Activated naive CD8-positive, alpha-beta T cell treated with anti-CD3 and anti-CD28 coated beads for 36 hours (primary cell): ENCODE results near the gene ZNFX1. TPM values are rescaled to one million over a fixed set of nuclear protein-coding genes. Genes with fewer than 3 reads are reported as not detected.
"Not testable (repeated sequence)": the region's sequence is repeated elsewhere in the genome, so short reads cannot be mapped to it uniquely, and the experiment has no call there.

Experiments used
- DNase-seq: peaks from one replicate; pipeline ENCODE4 v3.0.0; 2021
- H3K27ac Mint-ChIP-seq: one replicate; pipeline ENCODE4 v1.8.0; 2022; ENCODE audit warnings: mild to moderate bottlenecking, moderate library complexity, mixed read lengths
- H3K27me3 Mint-ChIP-seq: one replicate; pipeline ENCODE4 v1.8.0; 2022; ENCODE audit warnings: mild to moderate bottlenecking, mixed read lengths
- H3K36me3 Mint-ChIP-seq: one replicate; pipeline ENCODE4 v1.8.0; 2021; ENCODE audit warnings: mild to moderate bottlenecking, mixed read lengths
- H3K4me1 Mint-ChIP-seq: one replicate; pipeline ENCODE4 v1.8.0; 2021; ENCODE audit warnings: mixed read lengths
- H3K4me3 Mint-ChIP-seq: one replicate; pipeline ENCODE4 v1.8.0; 2022; ENCODE audit warnings: mild to moderate bottlenecking, moderate library complexity, mixed read lengths
- H3K9me3 Mint-ChIP-seq: one replicate; pipeline ENCODE4 v1.8.0; 2022; ENCODE audit warnings: mixed read lengths
- total RNA-seq, 2 experiments: library from RNA; stranded (reverse); gene quantifications; one replicate each; pipeline ENCODE4 v1.2.3, GENCODE V29; 2021

The ZNFX1 gene
- total RNA-seq, 2 experiments from 2014 or later = 45.8 to 48.0 TPM

DNA sequence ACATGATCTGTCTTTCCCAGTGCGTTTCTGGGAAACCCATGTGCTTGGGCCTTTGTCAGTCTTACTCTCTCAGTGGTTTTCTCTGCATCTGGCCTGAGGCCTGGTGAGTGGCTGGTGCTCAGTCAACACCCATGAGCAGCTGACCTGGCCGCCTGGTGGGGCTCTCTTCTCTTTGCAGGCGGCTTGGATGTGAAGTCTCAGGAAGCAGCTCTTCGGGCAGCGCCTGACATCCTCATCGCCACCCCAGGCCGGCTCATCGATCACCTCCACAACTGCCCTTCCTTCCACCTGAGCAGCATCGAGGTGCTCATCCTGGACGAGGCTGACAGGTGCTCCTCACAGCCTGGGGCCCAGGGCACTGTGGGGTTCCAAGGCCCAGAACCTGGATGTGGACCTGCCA, 47.8 kb downstream of the ZNFX1 start:
- Mint-ChIP-seq H3K4me1 (peaks cover 7% of the 10 kb centered on the region), H3K36me3 (peaks cover 27% of the 10 kb centered on the region), H3K4me3 (no peak overlapping the region), H3K27me3 (no peaks in the 10 kb centered on the region), H3K27ac (peak overlapping the region; percentile 25), H3K9me3 (no peaks in the 10 kb centered on the region)
- no peak for DNase-seq

DNA sequence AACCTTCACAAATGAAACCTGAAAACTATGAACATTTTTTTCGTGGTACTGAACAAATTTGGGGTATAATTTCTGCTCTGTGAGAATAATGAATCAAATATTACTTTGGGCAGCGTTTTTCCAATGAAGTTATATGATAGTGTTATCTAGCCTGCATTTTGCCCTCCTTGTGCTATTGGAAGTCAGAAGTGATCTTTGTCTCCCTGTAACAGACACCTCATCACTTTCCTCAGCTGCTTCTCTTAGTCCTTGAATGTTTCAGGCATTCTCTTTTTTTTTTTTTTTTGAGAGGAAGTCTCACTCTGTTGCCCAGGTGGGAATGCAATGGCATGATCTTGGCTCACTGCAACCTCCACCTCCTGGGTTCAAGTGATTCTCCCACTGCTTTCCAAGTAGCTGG, 48.5 kb downstream of the ZNFX1 start:
- H3K36me3 Mint-ChIP-seq = peaks cover 27% of the 10 kb centered on the region
- no peak overlapping the region for H3K27ac Mint-ChIP-seq
- no peak overlapping the region for H3K4me3 Mint-ChIP-seq
- DNase-seq = no peak
- H3K27me3 Mint-ChIP-seq = no peaks in the 10 kb centered on the region
- no peaks in the 10 kb centered on the region for H3K9me3 Mint-ChIP-seq
- H3K4me1 Mint-ChIP-seq = peaks cover 7% of the 10 kb centered on the region

DNA sequence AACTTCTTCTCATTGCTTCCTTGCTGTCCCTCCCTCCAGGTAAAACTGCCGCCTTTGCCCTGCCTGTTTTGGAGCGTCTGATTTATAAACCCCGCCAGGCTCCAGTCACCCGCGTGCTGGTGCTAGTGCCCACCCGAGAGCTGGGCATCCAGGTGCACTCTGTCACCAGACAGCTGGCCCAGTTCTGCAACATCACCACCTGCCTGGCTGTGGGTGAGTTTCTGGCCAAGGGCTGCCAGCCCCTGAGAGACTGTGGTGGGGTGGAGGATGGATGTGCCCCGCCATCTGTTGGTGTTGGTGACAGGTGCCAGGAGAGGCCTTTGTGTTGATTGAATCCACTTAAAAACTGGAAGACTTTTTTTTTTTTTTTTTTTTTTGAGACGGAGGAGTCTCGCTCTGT, 49.2 kb downstream of the ZNFX1 start:
- Mint-ChIP-seq H3K4me1 (peaks cover 7% of the 10 kb centered on the region), H3K36me3 (peaks cover 33% of the 10 kb centered on the region), H3K27ac (no peak overlapping the region), H3K9me3 (no peaks in the 10 kb centered on the region), H3K27me3 (no peaks in the 10 kb centered on the region), H3K4me3 (no peak overlapping the region)
- no peak for DNase-seq

DNA sequence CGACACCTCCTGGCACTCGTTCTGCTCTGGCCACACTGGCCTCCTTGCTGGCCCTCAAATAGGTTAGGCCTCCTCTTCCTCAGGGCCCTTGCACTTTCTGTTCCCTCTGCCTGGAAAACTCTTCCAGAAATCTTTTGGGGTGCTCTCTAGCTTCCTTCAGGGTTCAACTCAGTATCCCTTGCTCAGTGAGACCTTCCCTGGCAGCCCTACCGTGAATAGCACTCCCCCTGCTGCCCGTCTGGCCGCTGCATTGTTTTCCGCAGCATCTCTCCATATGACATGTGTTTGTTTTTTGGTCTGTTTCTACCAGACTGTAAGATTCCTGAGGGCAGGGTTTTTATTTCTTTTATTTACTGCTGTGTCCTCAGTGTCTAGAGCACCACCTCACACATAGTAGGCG, 52.0 kb downstream of the ZNFX1 start:
- DNase-seq = no peak
- Mint-ChIP-seq H3K4me1 (peaks cover 5% of the 10 kb centered on the region), H3K9me3 (no peaks in the 10 kb centered on the region), H3K36me3 (peaks cover 39% of the 10 kb centered on the region), H3K27ac (no peak overlapping the region), H3K27me3 (no peaks in the 10 kb centered on the region), H3K4me3 (no peak overlapping the region)

DNA sequence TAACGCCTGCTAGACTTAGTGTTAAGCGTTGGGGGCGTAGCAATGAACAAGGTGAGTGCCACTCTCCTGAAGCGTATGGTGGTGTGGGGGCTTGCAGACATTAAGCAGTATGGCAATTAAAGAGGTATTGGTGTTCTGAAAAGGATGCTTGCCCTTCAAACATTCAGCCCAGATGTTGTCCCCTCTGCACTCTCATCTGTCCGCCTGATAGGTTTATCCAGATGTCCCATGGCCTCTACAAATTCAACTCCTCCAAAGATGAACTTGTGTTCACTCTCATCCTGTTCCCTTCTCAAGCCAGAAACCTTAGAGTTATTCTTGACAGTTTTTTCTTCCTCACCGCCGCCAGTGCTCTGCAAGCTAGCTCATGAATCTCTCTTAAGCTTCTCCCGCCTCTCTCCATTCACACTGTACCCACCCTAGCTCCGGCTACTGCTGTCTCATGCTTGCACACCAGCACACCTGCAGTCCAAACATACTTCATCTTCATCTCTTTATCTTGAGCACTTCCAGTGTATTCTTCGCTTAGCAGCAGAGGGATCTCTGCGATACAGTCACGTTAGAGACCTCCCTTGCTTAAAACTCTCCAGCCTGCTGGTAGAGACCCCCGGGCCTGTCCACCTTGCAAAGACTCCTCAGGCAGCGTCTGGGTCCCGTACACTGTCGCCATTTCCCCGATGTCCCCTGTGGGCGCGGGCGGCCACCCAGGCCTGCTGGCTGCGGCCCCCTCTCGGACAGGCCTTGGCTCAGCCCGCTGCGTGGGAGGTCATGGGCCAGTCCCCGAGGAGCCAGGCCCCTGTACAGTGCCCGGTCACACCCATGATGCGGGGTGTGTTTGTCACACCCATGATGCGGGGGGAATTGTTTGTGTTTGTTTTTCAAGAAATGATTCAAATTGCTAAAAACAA, 57.7 kb downstream of the ZNFX1 start:
- H3K27me3 Mint-ChIP-seq = no peaks in the 10 kb centered on the region
- DNase-seq = no peak
- peak overlapping the region; percentile 95 for H3K4me3 Mint-ChIP-seq
- H3K9me3 Mint-ChIP-seq = no peaks in the 10 kb centered on the region
- H3K36me3 Mint-ChIP-seq = peaks cover 27% of the 10 kb centered on the region
- H3K4me1 Mint-ChIP-seq = peaks cover 13% of the 10 kb centered on the region
- H3K27ac Mint-ChIP-seq = peak overlapping the region; percentile 99

DNA sequence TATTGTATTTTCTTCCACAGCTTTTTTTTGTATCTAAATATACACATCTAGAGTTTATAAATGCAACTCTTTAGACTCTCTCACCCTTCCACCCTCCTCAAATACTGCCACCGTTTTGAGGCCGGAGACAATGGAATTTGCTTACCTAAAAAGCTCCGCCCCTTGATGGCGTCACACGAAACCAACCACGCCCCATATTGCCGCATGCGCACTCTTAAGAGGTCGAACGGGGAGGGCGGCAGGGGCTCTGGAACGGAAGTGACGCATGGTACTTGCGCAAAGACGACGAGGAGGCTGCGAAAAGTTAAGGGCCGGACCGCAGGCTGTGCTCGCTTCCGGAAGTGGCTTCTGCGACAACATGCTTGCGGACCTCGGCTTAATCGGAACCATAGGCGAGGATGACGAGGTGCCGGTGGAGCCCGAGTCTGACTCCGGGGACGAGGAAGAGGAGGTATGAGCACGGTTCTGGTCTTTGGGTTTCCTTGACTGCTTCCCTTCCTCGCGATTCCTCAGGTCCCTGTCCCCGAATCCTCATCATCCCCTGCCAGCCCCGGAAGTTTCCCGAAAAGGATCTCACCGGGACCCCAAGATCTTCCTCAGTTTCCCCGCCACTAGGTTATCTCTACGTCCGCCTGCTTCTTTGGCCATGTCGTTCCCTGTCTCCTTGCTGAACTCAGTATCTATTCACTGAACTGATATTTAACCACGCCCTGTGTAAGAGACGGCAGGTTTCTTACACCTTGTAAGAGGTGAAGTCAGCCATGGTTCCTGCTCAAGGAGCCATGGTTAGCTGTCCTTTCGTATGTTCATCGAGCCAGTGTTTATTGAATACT, 58.5 kb downstream of the ZNFX1 start, which contains the start of gene DDX27:
DDX27 (plus strand) TSS at position 326 of the 833 bp plus-strand sequence; CDS start at position 359, 33 bp downstream.
- DNase-seq = peak; percentile 93
- no peaks in the 10 kb centered on the region for H3K9me3 Mint-ChIP-seq
- H3K27me3 Mint-ChIP-seq = no peaks in the 10 kb centered on the region
- peaks cover 23% of the 10 kb centered on the region for H3K36me3 Mint-ChIP-seq
- peaks cover 13% of the 10 kb centered on the region for H3K4me1 Mint-ChIP-seq
- peak within 1 kb of the TSS; percentile 99 for H3K27ac Mint-ChIP-seq
- peak within 1 kb of the TSS; percentile 95 for H3K4me3 Mint-ChIP-seq

DNA sequence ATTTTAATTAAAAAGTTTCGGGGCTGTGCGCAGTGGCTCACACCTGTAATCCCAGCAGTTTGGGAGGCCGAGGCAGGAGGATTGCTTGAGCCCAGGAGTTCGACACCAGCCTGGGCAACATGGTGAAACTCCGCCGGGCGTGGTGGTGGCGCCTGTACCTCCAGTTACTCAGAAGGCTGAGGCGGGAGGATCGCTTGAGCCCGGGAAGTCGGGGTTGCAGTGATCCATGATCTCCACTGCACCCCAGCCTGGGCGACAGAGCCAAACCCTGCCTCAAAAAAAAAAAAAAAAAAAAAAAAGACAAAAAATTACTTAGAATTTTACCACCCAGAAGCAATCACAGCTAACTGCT, 59.1 kb downstream of the ZNFX1 start:
- DNase-seq = peak; percentile 14
- peaks cover 18% of the 10 kb centered on the region for H3K36me3 Mint-ChIP-seq
- peak overlapping the region; percentile 95 for H3K4me3 Mint-ChIP-seq

DNA sequence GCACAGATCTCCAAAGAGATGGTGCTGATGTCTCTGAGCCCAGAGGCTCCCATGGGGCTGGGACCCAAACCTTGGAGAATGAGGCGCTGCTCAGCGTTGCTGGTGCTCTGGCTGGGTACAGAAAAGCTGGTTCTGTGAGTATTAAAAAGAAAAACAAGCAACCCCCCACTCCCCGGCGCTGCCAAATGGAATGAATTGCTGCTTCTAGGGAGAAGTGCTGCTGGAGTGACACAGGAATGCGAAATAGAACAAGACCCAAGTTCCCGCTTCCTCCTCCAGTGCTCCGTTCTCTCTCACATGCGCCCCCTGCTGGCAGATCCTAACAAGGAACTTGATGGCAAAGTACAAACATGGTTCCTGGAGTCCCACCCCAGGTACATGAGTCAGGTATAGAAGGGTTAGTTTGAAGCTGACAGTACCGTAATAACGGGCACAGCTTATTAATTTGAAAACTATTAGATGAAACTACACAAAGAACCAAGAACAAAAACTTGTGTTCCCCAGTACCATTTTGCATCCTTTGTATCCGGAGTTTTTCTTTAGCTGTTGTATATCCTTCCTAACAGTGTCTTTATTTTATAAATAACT, 60.8 kb downstream of the ZNFX1 start:
- peaks cover 16% of the 10 kb centered on the region for H3K36me3 Mint-ChIP-seq
- no peaks in the 10 kb centered on the region for H3K27me3 Mint-ChIP-seq
- peak overlapping the region; percentile 31 for H3K27ac Mint-ChIP-seq
- H3K9me3 Mint-ChIP-seq = no peaks in the 10 kb centered on the region
- peaks cover 16% of the 10 kb centered on the region for H3K4me1 Mint-ChIP-seq
- H3K4me3 Mint-ChIP-seq = peak overlapping the region; percentile 37
- DNase-seq = peak; percentile 87

More for the DNA sequence above, 59.1 kb downstream of the ZNFX1 start:
- not testable (repeated sequence) for H3K27me3 Mint-ChIP-seq, H3K9me3 Mint-ChIP-seq
- peaks cover 13% of the 10 kb centered on the region for H3K4me1 Mint-ChIP-seq
- peak overlapping the region; percentile 99 for H3K27ac Mint-ChIP-seq

DNA sequence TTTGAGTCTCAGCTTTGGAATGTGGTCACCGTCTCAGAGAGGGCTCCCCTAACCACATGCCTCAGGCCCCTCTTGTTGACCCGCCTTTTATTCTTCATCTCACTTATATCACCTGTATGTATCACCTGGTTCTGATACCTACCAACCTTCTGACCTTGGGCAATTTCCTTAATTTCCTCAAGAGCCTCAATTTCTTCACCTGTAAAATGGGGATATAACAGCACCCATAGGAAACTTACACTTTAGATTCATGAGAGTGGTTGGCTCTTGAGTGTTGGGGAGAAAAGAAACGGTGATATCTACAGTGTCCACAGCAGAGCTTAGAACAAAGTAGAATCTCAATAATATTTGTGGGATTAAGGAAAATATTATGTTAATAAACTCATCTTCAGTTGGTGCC, 62.6 kb downstream of the ZNFX1 start:
- Mint-ChIP-seq H3K27ac (no peak overlapping the region), H3K27me3 (no peaks in the 10 kb centered on the region), H3K36me3 (peaks cover 8% of the 10 kb centered on the region), H3K9me3 (peaks cover 7% of the 10 kb centered on the region), H3K4me3 (no peak overlapping the region), H3K4me1 (peaks cover 15% of the 10 kb centered on the region)
- DNase-seq = no peak

DNA sequence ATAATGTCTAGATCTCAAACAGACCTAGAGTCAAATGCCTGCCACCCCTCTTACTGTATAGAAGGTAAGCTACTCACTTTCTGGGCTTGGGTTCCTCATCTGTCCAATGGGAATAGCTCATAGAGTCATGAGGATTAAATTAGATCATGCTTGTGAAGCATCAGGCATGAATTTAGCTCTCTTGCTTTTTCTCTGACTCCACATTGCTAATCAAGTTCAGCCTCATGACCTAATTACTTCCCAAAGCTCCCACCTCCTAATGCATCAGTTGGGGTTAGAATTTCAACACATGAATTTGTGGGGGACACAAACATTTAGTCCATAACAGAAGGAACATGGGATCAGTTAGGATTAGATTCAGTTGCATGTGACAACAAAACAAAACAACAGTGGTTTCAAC, 63.3 kb downstream of the ZNFX1 start:
- H3K4me1 Mint-ChIP-seq = peaks cover 11% of the 10 kb centered on the region
- H3K9me3 Mint-ChIP-seq = peaks cover 11% of the 10 kb centered on the region
- no peak for DNase-seq
- H3K4me3 Mint-ChIP-seq = no peak overlapping the region
- no peaks in the 10 kb centered on the region for H3K27me3 Mint-ChIP-seq
- peaks cover 3% of the 10 kb centered on the region for H3K36me3 Mint-ChIP-seq
- H3K27ac Mint-ChIP-seq = no peak overlapping the region

DNA sequence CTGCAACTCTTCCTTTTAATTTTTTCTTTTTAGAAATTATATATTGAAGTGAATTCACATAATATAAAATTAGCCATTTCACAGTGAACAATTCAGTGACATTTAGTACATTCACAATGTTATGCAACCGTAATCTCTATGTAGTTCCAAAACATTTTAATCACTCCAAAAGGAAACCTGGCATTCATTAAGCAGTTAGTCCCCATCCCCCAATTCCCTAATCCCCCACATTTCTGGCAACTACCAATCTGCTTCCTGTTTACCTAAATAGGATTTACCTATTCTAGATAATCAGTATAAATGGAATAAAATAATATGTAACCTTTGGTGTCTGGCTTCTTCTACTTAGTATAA, 67.1 kb downstream of the ZNFX1 start:
- H3K27me3 Mint-ChIP-seq = no peaks in the 10 kb centered on the region

DNA sequence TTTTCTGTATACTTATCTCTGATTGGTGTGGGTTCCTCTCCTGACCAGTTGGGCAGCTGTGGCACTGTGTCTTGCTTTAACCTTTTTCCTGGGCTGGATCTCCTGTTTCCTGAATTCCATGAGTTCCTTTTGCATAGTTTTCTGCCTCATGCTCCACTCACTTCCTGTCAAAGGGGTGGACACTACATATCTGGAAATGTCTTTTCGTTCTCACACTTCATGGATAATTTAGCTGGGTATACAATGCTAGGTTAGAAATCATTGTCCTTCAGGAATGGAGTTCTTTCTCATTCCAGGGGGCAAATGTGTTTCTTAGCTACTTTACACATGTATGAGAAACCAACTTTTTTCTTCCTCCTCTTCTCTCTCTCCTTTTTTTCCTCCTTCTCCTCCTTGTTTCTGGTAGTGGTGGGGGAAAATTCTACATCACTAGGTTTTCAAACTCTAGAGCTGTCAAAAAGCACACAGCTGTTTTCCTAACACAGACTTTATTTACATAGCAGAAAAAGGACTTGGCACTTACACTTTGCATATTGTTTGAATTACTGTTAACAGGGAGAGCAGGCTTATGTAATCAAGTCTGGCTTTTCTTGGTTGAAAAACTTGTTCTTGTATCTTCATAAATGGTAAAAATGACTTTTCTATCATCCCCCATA, 67.6 kb downstream of the ZNFX1 start:
- no peak for DNase-seq
- Mint-ChIP-seq H3K4me1 (peaks cover 3% of the 10 kb centered on the region), H3K9me3 (peaks cover 11% of the 10 kb centered on the region), H3K27me3 (no peaks in the 10 kb centered on the region), H3K4me3 (no peak overlapping the region), H3K36me3 (peaks cover 2% of the 10 kb centered on the region), H3K27ac (no peak overlapping the region)

More for the DNA sequence above, 67.1 kb downstream of the ZNFX1 start:
- Mint-ChIP-seq H3K36me3 (peaks cover 2% of the 10 kb centered on the region), H3K27ac (no peak overlapping the region), H3K4me3 (no peak overlapping the region), H3K4me1 (peaks cover 3% of the 10 kb centered on the region), H3K9me3 (peaks cover 11% of the 10 kb centered on the region)
- no peak for DNase-seq

DNA sequence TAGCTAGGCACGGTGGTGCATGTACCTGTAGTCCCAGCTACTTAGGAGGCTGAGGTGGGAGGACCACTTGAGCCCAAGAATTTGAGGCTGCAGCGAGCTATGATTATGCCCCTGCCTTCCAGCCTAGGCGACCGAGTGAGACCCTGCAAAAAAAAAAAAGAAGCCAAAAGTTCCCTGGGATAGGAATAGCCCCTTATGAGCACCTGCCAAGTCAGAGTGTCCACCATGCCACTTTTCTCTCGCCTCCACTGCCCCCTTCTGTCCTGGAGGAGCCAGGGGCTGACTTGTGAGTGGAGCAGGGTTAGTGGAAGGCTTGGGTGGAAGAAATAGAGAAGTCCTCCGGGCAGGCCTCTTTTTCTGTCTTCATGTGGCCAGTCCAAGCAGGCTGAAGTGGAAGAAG, 70.8 kb downstream of the ZNFX1 start:
- peaks cover 11% of the 10 kb centered on the region for H3K9me3 Mint-ChIP-seq
- H3K4me3 Mint-ChIP-seq = no peak overlapping the region
- H3K4me1 Mint-ChIP-seq = no peaks in the 10 kb centered on the region
- DNase-seq = no peak
- H3K27ac Mint-ChIP-seq = no peak overlapping the region
- H3K27me3 Mint-ChIP-seq = no peaks in the 10 kb centered on the region
- peaks cover 2% of the 10 kb centered on the region for H3K36me3 Mint-ChIP-seq

DNA sequence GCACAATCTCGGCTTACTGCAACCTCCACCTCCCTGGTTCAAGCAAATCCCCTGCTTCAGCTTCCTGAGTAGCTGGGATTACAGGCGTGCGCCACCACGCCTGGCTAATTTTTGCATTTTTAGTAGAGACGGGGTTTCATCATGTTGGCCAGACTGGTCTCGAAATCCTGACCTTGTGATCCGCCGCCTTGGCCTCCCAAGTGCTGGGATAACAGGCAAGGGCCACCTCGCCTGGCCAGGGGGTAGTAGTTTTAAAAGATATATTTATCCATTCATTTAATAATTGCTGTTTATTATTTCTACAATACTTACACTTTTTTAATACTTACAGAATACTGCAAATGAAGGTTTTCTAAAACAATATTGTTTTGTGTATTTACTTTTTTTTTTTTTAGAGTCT, 74.1 kb downstream of the ZNFX1 start:
- Mint-ChIP-seq H3K27ac (no peak overlapping the region), H3K36me3 (no peaks in the 10 kb centered on the region), H3K4me3 (no peak overlapping the region), H3K9me3 (peaks cover 2% of the 10 kb centered on the region), H3K4me1 (no peaks in the 10 kb centered on the region), H3K27me3 (no peaks in the 10 kb centered on the region)
- no peak for DNase-seq

DNA sequence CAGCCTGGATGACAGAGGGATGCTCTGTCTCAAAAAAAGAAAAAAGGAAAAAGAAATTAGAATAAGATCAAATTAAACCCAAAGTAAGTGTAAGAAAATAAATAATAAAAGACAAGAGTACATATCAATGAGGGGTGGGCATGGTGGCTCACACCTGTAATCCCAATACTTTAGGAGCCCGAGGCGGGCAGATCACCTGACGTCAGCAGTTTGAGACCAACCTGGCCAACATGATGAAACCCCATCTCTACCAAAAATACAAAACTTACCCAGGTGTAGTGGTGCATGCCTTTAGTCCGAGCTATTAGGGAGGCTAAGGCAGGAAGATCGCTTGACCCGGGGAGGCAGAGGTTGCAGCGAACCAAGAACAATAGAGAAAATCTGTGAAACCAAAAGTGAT, 74.8 kb downstream of the ZNFX1 start:
- H3K4me1 Mint-ChIP-seq = no peaks in the 10 kb centered on the region

More for the DNA sequence above, 74.8 kb downstream of the ZNFX1 start:
- no peak overlapping the region for H3K27ac Mint-ChIP-seq
- H3K9me3 Mint-ChIP-seq = peaks cover 2% of the 10 kb centered on the region
- H3K4me3 Mint-ChIP-seq = no peak overlapping the region
- H3K27me3 Mint-ChIP-seq = no peaks in the 10 kb centered on the region
- no peaks in the 10 kb centered on the region for H3K36me3 Mint-ChIP-seq
- no peak for DNase-seq
